ENCODE results near the gene STAB1.
A peak's percentile ranks its signal among the peaks of the same experiment; 100 is the strongest.

Gene STAB1

DNA sequence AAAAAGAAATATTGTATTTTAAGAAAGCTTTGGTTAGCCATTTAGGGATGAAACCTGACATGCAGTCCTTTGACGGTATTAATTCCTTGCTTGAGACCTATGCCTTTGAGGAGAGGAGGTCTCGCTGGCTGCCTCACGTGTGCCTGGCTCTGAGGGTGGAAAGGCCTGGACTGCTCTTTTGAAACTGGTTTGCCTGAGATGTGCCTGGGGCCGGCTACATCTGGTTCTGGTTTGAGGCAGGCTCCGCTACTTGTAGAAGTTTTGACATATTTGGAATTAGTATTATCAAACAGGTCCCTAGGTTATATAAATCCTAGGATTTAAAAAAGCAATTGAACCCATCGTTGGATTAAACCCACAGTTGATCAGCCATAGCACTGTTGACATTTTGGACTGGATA is 33.3 kb upstream of the STAB1 start:
- DNase-seq (ENCODE audit: low spot score): no peak

DNA sequence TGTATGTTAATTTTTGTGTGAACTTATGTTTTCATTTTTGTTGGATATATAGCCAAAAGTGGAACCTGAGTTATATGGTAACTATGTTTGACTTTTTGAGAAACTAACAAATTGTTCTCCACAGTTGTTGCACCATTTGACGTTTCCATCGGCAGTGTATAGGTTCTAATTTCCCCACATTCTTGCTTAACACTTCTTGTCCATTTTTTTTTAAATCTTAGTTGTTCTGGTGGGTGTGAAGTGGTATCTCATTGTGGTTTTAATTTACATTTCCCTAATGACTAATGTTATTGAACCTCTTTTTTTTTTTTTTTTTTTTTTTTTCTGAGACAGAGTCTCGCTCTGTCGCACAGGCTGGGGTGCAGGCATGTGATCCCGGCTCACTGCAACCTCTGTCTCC is 31.7 kb upstream of the STAB1 start:
- no peak for DNase-seq (ENCODE audit: low spot score)

DNA sequence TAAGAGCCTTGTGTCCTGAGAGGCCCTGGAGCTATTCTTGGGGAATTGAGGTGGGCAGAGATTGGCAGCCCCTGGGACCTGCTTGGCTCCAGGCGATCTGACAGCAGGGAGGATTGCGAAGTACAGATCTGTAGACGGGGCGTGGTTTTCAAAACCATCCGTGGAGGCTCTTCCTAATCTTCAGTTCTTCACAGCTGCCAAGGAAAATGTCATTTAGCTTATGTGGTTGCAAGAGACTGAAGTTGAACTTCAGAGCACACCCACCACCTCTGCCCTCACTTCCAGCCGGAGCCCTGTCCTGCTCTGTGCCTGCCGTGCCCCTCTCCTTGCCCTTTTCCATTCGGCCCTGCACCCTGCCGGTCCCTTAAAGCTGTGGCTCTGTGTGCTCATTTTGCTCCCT is 26.8 kb upstream of the STAB1 start:
- peak; percentile 41 for DNase-seq (ENCODE audit: low spot score)

DNA sequence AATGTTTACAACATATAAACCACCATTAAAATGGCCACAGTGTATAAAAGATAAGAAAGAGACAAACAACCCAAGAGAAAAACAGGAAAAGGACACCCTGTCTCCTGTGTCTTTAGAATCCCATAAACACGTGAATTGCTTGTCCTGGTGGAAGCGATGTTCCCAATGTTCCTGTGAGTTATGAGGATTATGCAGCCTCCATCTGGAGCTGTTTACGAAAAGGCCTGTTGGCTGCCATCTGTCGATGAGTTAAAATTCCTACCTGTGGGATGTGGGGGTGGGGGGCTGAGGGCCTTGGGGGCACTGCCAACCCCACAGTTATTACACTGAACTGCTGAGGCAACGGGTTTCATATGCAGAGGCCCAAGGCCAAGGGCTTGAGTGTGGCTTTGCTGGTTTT is 26.1 kb upstream of the STAB1 start:
- DNase-seq (ENCODE audit: low spot score): no peak

DNA sequence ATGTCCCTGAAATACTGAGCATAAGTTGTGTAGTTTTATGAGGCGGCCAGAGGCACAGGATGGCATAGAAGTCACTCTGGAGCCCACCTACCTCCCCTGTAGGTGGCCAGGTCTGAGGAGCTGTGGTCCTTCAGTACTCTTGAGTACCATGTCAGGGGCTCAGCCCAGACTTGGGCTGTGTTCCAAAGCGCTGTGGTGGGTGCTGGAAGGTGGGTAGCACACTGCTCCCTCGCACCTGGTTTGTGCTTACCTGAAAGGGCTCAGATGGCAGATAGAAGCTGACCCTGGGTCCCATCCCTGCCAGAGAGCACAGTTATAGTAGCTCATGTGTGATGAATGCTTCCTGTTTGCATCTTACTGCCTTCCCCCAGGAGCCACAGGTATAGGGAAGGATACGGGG is 24.2 kb upstream of the STAB1 start:
- no peak for DNase-seq (ENCODE audit: low spot score)

DNA sequence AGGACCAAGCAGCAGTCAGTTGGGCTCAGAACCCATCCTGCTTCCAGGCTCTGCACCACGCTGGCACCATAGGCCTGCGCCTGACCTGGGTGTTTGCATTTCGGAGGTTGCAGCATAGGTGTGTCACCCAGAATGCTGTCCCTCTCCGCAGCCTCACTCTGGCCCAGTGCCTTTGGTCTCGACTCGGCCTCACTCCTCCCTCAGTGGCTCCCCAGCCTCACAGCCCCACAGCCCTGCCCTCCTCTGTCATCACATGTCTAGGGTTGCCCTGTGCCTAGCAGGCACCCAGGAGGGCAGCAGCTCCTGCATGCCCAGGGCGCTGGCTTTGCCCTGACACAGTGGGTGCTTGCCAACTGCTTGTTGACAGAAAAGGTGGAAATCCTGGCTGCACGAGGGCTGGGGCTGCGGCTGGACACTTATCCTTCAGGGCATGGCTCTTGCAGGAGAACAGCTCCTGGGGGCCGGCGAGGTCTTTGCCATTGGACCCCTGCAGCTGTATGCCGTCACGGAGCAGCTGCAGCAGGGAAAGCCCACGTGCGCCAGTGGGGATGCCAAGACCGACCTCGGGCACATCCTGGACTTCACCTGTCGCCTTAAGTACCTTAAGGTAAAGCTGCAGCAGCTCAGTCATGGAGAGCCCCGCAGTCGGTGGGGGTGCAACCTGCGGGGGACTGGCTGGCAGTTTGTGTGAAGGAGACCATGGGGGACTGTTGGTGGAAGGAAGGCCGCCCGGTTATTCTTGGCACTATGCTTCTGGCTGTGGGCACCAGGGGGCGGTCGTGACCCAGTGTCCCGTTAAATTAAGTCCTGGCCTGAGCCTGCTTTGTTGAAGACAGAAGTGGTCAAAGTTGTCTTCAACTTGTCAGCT is 23.5 kb upstream of the STAB1 start:
- peak; percentile 74 for DNase-seq (ENCODE audit: low spot score)

DNA sequence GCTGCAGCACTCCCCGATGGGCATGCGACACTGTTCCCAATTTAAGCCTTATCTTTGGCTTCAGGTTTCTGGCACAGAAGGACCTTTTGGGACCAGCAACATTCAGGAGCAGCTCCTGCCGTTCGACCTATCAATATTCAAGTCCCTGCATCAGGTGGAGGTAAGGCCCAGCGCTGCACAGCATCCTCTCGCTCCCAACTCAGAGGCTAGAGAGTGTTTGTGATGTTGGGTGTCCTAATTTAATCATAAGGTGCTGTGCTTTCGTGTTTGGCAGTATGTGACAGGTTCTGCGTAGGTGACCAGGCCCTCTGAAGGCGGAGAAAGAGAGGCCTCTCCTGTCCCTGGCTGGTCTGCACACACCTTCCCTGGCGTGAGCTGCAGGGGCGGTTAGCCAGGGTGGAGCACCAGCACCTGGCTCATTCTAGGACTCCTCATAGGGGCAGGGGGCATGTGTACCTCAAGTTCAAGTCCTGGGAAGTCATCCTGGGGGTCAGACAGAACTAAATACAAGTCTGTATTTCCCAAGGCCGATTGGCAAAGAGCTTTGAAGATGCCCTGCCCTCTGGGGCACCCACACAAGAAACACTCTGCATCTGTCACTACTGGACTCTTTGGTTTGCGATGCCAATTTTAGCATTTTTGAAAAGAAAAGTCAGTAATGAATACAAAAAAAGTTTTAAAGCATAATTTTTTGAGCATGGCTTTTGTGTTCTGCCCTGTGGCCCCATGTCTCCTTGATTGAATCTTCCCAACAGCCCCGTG is 22.7 kb upstream of the STAB1 start:
- DNase-seq (ENCODE audit: low spot score): no peak

DNA sequence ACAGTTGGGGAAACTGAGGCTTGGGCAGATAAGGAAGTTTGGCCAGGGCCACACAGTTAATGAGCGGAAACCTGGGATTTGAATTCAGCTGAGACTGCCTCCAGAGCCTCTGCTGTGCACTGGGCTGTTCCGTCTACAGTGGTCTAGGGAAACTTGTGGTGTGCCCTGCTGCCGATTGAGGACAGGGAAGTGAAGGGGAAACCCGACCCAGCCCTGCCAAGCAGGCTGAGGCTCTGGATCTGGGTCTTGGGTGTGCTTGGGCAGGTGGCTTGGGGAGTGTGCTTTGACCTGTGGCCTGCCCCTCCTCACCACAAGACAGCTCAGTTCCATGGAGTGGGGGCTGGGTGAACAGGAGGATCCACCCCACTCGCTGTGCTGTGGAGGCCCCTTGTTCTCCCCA is 22.1 kb upstream of the STAB1 start:
- no peak for DNase-seq (ENCODE audit: low spot score)

DNA sequence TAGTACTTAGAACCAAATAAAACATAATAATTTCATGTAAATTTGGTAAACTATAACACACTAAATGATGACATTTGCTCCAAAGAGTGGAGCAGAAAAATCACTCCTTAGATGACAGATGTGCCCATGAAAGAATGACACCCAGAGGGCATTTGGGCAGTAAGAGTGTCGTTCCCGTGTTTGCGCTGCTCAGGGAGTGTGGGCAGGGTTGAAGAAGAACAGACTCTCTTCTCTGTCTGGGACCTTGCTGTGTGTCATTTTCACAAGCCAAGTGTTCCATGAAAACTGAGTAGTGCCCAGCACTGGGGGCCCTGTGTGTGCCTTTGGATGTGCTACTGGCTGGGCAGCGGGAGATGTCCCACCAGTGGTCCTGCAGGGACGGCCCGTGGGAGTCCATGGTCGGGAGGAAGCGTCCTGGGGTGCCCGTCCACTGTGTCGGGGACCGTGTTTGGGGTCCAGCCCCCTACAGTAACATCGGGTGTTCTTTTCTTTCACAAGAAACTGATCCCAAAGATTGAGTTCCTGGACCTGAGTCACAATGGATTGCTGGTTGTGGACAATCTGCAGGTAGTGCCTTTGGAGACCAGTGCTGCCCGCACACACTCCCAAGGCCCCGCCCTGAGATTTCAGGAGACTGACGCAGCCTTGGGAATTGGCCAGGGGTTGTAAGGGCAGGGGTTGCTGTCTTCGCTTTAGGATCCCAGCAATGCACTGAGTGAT is 17.9 kb upstream of the STAB1 start:
- no peak for DNase-seq (ENCODE audit: low spot score)

DNA sequence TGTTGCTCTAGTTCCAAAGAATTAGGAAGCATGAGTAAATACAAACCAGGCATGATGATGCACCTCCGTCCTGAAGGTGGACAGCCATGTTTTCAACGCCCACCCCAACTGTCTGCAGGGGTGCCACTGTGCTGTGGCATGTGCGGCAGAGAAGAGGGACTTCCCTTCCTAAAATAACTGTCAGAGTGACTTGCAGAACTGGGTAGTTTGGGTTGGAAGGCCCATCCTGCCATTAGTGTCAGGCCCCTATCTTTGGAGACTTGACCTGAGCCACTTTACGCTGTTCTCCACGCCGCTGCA is 17.4 kb upstream of the STAB1 start:
- DNase-seq (ENCODE audit: low spot score): no peak

DNA sequence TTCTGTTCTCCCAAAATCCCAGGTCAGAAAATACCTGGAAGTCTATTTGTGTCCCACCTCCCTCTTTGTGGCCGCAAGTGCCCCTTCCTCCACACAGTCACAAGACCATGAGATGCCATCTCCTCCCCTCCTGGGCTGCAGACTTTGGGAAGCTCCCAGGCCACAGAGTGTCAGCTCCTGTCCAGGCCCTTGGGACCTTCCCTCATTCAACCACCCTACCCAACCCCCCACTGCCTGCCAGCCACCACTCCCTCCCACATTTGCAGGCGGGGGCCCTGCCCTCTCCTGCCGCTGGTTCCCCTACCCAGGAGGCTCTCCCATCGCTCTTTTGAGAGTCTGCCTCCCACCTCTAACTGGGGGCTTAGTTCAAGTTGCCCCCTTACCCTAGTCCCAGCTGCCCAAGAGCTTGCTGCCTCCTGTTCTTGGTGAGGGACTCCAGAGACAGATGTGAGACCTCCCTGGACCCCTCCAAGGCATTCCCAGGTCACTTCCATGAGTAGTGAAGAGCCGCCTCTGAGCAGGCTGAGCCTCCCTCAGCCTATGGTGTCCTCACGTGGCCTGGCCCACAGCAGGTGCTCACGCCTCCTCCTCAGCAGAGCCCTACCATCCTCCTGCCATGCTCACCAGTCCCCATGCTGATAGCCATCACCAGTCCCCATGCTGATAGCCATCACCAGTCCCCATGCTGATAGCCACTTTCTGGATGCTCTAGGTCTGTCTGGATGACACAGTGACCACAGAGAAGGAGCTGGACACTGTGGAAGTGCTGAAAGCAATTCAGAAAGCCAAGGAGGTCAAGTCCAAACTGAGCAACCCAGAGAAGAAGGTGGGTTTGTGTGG is 15.9 kb upstream of the STAB1 start:
- DNase-seq (ENCODE audit: low spot score): no peak

DNA sequence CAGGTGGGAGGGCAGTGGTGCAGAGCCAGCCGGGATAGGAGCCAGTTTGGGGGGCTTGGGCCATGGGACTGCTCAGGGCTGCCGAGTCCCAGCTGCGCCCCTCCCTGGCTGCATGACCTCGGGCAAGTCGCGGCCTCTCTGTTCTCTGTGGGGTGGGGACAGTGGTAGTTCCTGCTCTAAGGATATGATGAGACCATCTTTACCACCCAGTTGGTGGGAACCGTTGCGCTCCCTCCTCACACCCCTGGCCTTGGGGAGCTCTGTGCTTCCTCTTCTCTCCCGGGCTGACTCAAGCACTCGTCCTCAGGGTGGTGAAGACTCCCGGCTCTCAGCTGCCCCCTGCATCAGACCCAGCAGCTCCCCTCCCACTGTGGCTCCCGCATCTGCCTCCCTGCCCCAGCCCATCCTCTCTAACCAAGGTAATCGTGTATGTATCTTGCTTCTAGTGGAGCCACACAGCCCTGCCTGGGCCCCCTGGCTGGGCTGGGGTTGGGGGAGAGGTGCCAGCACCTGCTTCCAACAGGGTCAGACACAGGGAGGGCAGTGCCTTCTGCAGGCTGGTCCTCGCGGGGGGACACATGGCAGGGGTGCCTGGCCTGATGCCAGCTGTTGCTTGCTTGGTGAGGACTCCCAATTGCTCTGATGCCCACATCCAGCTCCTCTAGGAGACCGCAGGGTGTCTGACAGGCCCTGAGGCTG is 15.1 kb upstream of the STAB1 start:
- DNase-seq (ENCODE audit: low spot score): no peak

DNA sequence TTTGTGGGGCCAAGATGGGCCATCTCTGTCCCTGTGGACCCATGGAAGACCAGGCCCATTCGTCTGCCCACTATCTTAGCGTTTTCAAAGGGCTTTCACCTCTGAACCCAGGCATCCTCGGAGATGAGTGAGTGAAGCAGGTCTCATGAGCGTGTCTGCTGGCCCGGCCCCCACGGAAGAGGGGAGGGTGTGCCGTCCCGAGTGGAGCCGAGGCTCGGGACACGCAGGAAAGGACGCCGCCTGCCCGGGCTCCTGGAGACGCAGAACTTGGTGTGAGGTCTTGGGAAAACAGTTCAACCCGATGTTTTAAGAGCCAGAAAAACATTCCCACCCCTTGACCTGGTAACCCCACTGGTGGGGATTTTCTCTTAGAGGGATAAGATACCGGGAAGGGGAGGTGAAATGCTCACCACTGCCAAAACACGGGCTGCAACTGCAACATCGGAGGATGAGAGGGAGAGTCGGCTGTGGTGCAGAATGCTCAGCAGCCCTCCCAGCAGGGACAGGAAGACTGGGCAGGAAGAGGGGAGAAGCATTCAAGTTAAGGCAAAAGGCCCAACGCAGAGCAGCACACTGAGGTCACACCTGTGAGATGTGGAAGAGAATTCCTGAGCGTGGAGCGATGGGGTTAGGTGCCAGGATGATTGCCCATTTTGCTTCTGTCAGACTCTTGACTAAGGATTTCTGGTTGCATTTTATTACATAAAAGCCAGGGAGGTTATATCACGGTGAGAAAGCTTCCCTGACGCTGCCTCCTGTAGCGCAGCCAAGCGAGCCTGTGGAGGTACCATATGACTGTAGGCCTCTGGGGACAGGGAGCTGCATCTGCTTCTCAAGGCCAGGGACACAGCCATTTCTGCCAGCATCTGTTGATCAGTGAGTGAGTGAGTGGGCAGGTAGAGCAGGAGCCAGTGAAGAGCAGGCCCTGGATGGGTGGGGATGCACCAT is 14.1 kb upstream of the STAB1 start:
- DNase-seq (ENCODE audit: low spot score): no peak

DNA sequence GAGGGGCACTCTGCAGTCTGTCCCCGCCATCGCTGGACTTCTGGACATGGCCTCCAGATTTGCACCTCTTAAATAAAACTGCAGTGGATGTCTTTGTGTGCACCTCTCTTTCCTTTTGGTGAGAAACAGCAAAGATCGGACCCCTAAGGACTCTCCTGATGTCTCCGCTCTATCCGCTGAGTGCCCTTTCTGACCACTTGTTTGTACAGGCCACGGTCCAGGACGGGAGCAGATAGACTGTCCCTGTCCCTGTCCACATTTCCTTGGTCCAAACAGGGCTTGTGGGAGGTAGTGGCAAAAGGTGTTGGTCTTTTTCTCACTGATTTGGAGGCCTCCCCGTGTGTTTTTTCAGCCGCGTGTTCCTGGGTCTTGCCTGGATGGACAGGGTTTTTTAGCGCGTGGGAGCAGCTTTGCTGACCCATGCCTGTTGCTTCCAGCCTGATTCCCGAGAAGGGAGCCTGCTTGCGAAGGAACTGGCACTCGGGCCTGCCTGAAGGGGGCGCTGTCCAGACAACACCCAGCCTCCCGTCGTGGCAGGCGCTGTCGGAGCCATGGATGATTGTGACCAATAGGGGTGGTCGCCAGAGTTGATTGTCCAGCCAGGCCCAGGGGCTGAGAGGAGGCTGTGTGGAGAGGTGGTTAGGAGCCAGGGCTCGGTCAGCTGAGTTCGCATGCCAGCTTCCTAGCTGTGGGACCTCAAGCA is 13.2 kb upstream of the STAB1 start:
- DNase-seq (ENCODE audit: low spot score): no peak

DNA sequence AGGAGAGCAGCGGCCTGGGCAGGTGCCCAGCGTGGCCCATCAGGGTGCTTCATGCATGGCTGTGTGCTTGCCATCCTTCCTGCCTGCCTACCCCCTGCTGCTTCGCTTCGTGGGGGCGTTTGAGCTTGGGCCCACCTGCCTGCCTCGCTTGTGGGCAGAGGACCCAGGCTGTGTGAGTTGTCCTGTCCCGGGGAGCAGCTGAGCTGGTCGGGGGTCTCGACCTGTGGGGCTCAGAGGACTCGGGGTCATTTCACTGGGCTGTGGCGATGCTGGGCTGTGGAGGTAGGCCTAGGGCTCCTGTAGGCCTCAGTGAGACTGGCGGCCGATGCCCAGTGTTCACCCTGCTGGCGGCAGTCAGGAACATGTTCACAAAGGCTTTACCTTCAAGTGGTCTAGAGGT is 12.1 kb upstream of the STAB1 start:
- no peak for DNase-seq (ENCODE audit: low spot score)

DNA sequence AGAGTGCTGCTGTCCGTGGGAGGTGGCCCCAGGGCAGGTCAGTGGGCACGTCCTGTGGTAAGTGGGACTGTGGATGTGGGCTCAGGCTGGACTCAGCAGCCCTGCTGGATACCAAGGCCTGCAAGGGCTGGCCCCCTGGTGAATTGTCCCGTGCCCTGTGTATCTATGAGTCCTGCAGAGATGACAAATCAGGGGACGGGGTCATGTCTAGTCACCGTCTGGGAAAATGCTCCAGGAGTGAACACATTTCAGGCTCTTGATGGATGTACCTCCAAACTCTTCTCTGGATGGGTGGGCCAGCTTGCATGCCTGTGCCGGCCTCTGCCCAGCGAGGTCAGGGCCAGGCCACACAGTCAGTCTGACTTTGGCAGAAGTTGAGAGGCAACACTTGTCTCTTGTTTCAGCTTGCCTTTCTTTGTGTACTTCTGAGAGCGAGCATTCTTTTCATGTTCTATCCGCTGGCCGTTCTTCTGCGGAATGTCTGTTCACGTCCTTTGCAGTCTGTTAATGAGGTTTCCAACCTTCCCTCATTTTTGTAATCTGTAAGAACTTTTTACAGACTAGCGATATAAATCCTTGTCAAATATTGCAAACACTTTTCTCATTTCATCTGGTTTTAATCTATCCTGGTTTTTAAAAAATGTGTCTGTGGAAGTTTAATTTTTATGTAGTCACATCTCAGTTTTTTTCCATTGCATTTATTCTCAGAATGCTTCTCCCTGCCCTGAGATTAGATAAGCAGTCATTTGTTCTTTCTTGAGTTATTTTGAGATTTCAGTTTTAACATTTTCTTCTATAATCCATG is 11.4 kb upstream of the STAB1 start:
- DNase-seq (ENCODE audit: low spot score): peak; percentile 75

DNA sequence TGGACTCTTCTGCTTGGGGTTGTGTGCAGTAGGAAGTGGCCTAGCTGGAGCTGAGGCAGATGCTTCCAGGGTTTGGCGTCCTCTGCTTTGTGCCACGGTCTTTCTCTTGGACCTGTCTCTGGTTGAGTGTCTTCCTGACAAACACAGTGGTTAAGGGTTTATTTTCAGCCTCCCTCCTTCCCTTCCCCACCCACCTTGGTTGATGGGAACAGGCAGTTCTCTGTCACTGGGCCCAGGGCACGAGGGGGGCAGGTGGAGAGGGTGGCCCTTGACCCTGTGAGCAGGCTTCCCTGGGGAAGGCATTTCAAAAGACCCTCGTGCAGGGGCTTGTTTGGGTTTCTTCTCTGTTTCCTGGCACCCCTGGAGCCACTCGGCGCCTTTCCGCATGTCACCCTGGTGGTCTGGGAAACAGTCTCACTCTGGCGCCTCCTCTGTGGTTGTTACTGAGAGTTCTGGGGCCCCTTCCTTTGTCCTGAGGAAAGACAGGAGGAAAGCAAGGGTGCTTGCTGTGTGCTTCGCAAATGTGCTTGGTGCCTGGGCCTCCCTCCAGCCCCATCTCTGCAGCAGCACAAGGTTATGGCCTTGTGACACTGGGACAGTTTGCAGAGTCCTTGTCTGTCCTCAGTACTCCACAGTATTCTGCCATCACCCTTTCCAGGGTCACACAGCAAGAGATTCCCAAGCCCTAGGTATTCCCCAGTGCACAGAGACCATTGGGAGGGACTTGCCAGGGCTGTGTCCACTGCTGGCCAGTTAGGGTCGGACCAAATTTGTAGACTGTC is 10.3 kb upstream of the STAB1 start:
- no peak for DNase-seq (ENCODE audit: low spot score)

Measured in AG20443 (cell line).